BLaER1 (cell line): Measurements from ENCODE around the gene SLC27A6.
"Not testable (repeated sequence)": the region's sequence is repeated elsewhere in the genome, so short reads cannot be mapped to it uniquely, and the experiment has no call there.

ENCODE experiments used
- H3K27ac ChIP-seq: shearing (Covaris generic); formaldehyde crosslinking; 2 replicates; pipeline ENCODE4 v1.8.1; 2022
- H3K27me3 ChIP-seq: shearing (Covaris generic); formaldehyde crosslinking; 2 replicates; pipeline ENCODE4 v1.8.1; 2022
- H3K36me3 ChIP-seq: shearing (Covaris generic); formaldehyde crosslinking; 2 replicates; pipeline ENCODE4 v1.8.1; 2022
- H3K4me1 ChIP-seq: shearing (Covaris generic); formaldehyde crosslinking; 2 replicates; pipeline ENCODE4 v1.8.1; 2022
- H3K4me2 ChIP-seq: shearing (Covaris generic); formaldehyde crosslinking; 2 replicates; pipeline ENCODE4 v1.8.1; 2022
- H3K4me3 ChIP-seq: shearing (Covaris generic); formaldehyde crosslinking; 2 replicates; pipeline ENCODE4 v1.8.1; 2022
- H3K9ac ChIP-seq: shearing (Covaris generic); formaldehyde crosslinking; 2 replicates; pipeline ENCODE4 v1.8.1; 2022
- H3K9me3 ChIP-seq: shearing (Covaris generic); formaldehyde crosslinking; 2 replicates; pipeline ENCODE4 v1.8.1; 2022
- H4K20me1 ChIP-seq: shearing (Covaris generic); formaldehyde crosslinking; 2 replicates; pipeline ENCODE4 v1.8.1; 2022
- Cebpa-rat ChIP-seq: shearing (Covaris generic); IDR thresholded peaks from 2 replicates; pipeline ENCODE4 v1.8.1; 2022

Gene SLC27A6

GRCh38 chr5:128965011-128965637 is at the start of gene SLC27A6:
TSS of gene SLC27A6 (plus strand) at chr5:128965488. CDS start at chr5:128966138, 650 bp downstream.
- H3K9ac ChIP-seq, result no peak within 1 kb of the TSS

GRCh38 chr5:128919542-128919941 is 45.7 kb upstream of the SLC27A6 start:
- Histone ChIP-seq H3K9me3 (no peaks in the 10 kb centered on the region), H3K9ac (no peak overlapping the region), H4K20me1 (no peaks in the 10 kb centered on the region), H3K4me2 (no peak overlapping the region), H3K27me3 (no peaks in the 10 kb centered on the region), H3K4me3 (no peak overlapping the region), H3K27ac (no peak overlapping the region), H3K36me3 (no peaks in the 10 kb centered on the region), H3K4me1 (no peaks in the 10 kb centered on the region)
- TF ChIP-seq Cebpa-rat, result no peak

More at GRCh38 chr5:128965011-128965637, at the start of gene SLC27A6:
- no peaks in the 10 kb centered on the region for H3K4me1 ChIP-seq
- peaks cover 21% of the 10 kb centered on the region; the same call in 1 of the 2 replicates for H3K9me3 ChIP-seq
- no peaks in the 10 kb centered on the region for H3K27me3 ChIP-seq
- TF ChIP-seq Cebpa-rat, result no peak
- no peak within 1 kb of the TSS for H3K27ac ChIP-seq
- no peak within 1 kb of the TSS for H3K4me2 ChIP-seq
- H4K20me1 ChIP-seq, result no peaks in the 10 kb centered on the region
- no peak within 1 kb of the TSS for H3K4me3 ChIP-seq
- H3K36me3 ChIP-seq, result no peaks in the 10 kb centered on the region

GRCh38 chr5:128920345-128921215 is 44.7 kb upstream of the SLC27A6 start:
- no peaks in the 10 kb centered on the region for H3K36me3 ChIP-seq
- H3K27me3 ChIP-seq, result no peaks in the 10 kb centered on the region
- no peak overlapping the region for H3K27ac ChIP-seq
- TF ChIP-seq Cebpa-rat, result no peak
- H3K9me3 ChIP-seq, result no peaks in the 10 kb centered on the region
- no peak overlapping the region for H3K9ac ChIP-seq
- H4K20me1 ChIP-seq, result no peaks in the 10 kb centered on the region
- no peak overlapping the region for H3K4me2 ChIP-seq
- H3K4me3 ChIP-seq, result no peak overlapping the region
- H3K4me1 ChIP-seq, result no peaks in the 10 kb centered on the region

GRCh38 chr5:128924299-128924698 is 41.0 kb upstream of the SLC27A6 start:
- H3K36me3 ChIP-seq, result no peaks in the 10 kb centered on the region
- H3K4me2 ChIP-seq, result no peak overlapping the region
- TF ChIP-seq Cebpa-rat, result no peak
- H3K27me3 ChIP-seq, result no peaks in the 10 kb centered on the region
- H4K20me1 ChIP-seq, result no peaks in the 10 kb centered on the region
- H3K27ac ChIP-seq, result no peak overlapping the region
- H3K4me3 ChIP-seq, result no peak overlapping the region
- no peaks in the 10 kb centered on the region for H3K4me1 ChIP-seq
- H3K9me3 ChIP-seq, result no peaks in the 10 kb centered on the region
- H3K9ac ChIP-seq, result no peak overlapping the region

GRCh38 chr5:128925973-128926372 is 39.3 kb upstream of the SLC27A6 start:
- no peaks in the 10 kb centered on the region for H3K4me1 ChIP-seq
- no peak for TF ChIP-seq Cebpa-rat
- no peaks in the 10 kb centered on the region for H3K9me3 ChIP-seq
- H3K4me3 ChIP-seq, result no peak overlapping the region
- no peaks in the 10 kb centered on the region for H3K36me3 ChIP-seq
- H3K9ac ChIP-seq, result no peak overlapping the region
- H3K27ac ChIP-seq, result no peak overlapping the region
- H3K27me3 ChIP-seq, result no peaks in the 10 kb centered on the region
- no peaks in the 10 kb centered on the region for H4K20me1 ChIP-seq
- no peak overlapping the region for H3K4me2 ChIP-seq

- Histone ChIP-seq H3K9me3 (peaks cover 5% of the 10 kb centered on the region; the same call in 1 of the 2 replicates), H4K20me1 (no peaks in the 10 kb centered on the region), H3K27ac (no peak overlapping the region), H3K4me1 (no peaks in the 10 kb centered on the region), H3K9ac (no peak overlapping the region), H3K4me2 (no peak overlapping the region), H3K4me3 (no peak overlapping the region), H3K27me3 (no peaks in the 10 kb centered on the region), H3K36me3 (no peaks in the 10 kb centered on the region)
- TF ChIP-seq Cebpa-rat, result no peak
Measured at GRCh38 chr5:128927644-128928043, 37.6 kb upstream of the SLC27A6 start.

- H3K9me3 ChIP-seq, H3K27me3 ChIP-seq, H3K4me2 ChIP-seq, H3K9ac ChIP-seq, H3K27ac ChIP-seq, H3K4me3 ChIP-seq, H3K4me1 ChIP-seq, H4K20me1 ChIP-seq, H3K36me3 ChIP-seq: not testable (repeated sequence)
Measured at GRCh38 chr5:128932232-128932631, 33.1 kb upstream of the SLC27A6 start.

GRCh38 chr5:128943100-128943499 is 22.2 kb upstream of the SLC27A6 start:
- not testable (repeated sequence) for H3K9me3 ChIP-seq, H3K4me2 ChIP-seq, H3K27ac ChIP-seq, H4K20me1 ChIP-seq, H3K36me3 ChIP-seq, H3K4me1 ChIP-seq, H3K4me3 ChIP-seq, H3K9ac ChIP-seq, H3K27me3 ChIP-seq

GRCh38 chr5:128949847-128950546 is 15.3 kb upstream of the SLC27A6 start:
- no peaks in the 10 kb centered on the region for H3K27me3 ChIP-seq
- H3K4me1 ChIP-seq, result no peaks in the 10 kb centered on the region
- H3K4me3 ChIP-seq, result no peak overlapping the region
- H3K9me3 ChIP-seq, result no peaks in the 10 kb centered on the region
- no peak overlapping the region for H3K9ac ChIP-seq
- no peak overlapping the region for H3K4me2 ChIP-seq
- TF ChIP-seq Cebpa-rat, result no peak
- no peaks in the 10 kb centered on the region for H4K20me1 ChIP-seq
- no peak overlapping the region for H3K27ac ChIP-seq
- H3K36me3 ChIP-seq, result no peaks in the 10 kb centered on the region

- not testable (repeated sequence) for H3K27me3 ChIP-seq, H3K27ac ChIP-seq, H3K4me3 ChIP-seq, H3K4me1 ChIP-seq, H4K20me1 ChIP-seq, H3K9ac ChIP-seq, H3K36me3 ChIP-seq, H3K9me3 ChIP-seq, H3K4me2 ChIP-seq
Measured at GRCh38 chr5:128951301-128951700, 14.0 kb upstream of the SLC27A6 start.
